ENCODE data around the gene ST3GAL4. TPM values are rescaled to one million over a fixed set of nuclear protein-coding genes. Genes with fewer than 3 reads are reported as not detected.

The ST3GAL4 gene
- total and polyA plus RNA-seq, 3 donors from 2014 or later = 102 to 221 (median 212) TPM

- intact Hi-C loops (cut with DNase I; ENCODE audit: low total_unique reads) = no loop called here
- Histone ChIP-seq H3K4me1 (peaks cover 72% of the 10 kb centered on the region), H3K4me3 (no peak overlapping the region), H3K27me3 (no peaks in the 10 kb centered on the region), H3K9me3 (no peaks in the 10 kb centered on the region), H3K27ac (peak overlapping the region; percentile 47 to 95), H3K36me3 (ENCODE audit: low read depth, missing control alignments) (no peaks in the 10 kb centered on the region)
- DNase-seq = no peak
- TF ChIP-seq POLR2A (IDR thresholded peaks at IDR 0.05) (no peak), CTCF (IDR thresholded peaks at IDR 0.05) (no peak)
- 45 to 51% methylated on average over 5 of the region's 5 CpGs for WGBS, 2 donors
Measured at GRCh38 chr11:126414615-126415014, 59.1 kb downstream of the ST3GAL4 start.

GRCh38 chr11:126415128-126415527, 59.6 kb downstream of the ST3GAL4 start:
- peak overlapping the region; percentile 47 to 95 for H3K27ac ChIP-seq
- peaks cover 75% of the 10 kb centered on the region for H3K4me1 ChIP-seq
- peak; percentile 88 for DNase-seq
- no peaks in the 10 kb centered on the region for H3K27me3 ChIP-seq
- intact Hi-C loops (cut with DNase I; ENCODE audit: low total_unique reads) = no loop called here
- TF ChIP-seq CTCF (IDR thresholded peaks at IDR 0.05) = no peak
- TF ChIP-seq POLR2A (IDR thresholded peaks at IDR 0.05) = no peak
- no peaks in the 10 kb centered on the region for H3K36me3 ChIP-seq (ENCODE audit: low read depth, missing control alignments)
- no peak overlapping the region for H3K4me3 ChIP-seq
- 18 to 32% methylated on average over 7 of the region's 7 CpGs for WGBS, 2 donors
- H3K9me3 ChIP-seq = no peaks in the 10 kb centered on the region

- 33 to 41% methylated on average over 11 to 19 of the region's 19 CpGs for WGBS, 2 donors
- peak; percentile 87 for DNase-seq
- TF ChIP-seq POLR2A (IDR thresholded peaks at IDR 0.05) (no peak), CTCF (IDR thresholded peaks at IDR 0.05) (no peak)
- H3K36me3 ChIP-seq (ENCODE audit: low read depth, missing control alignments) = no peaks in the 10 kb centered on the region
- no peaks in the 10 kb centered on the region for H3K27me3 ChIP-seq
- peak overlapping the region in 1 of 2 donors; percentile 54 for H3K4me3 ChIP-seq
- H3K9me3 ChIP-seq = no peaks in the 10 kb centered on the region
- intact Hi-C loops (cut with DNase I; ENCODE audit: low total_unique reads) = no loop called here
- peak overlapping the region; percentile 69 to 95 for H3K27ac ChIP-seq
- peaks cover 75% of the 10 kb centered on the region for H3K4me1 ChIP-seq
Measured at GRCh38 chr11:126415669-126416420, 60.4 kb downstream of the ST3GAL4 start.

GRCh38 chr11:126416542-126417090, 61.1 kb downstream of the ST3GAL4 start:
- H3K27me3 ChIP-seq = no peaks in the 10 kb centered on the region
- intact Hi-C loops (cut with DNase I; ENCODE audit: low total_unique reads) = no loop called here
- H3K4me1 ChIP-seq = peaks cover 75% of the 10 kb centered on the region
- H3K4me3 ChIP-seq = peak overlapping the region; percentile 53 to 54
- 2 to 3% methylated on average over 14 to 52 of the region's 52 CpGs for WGBS, 2 donors
- no peak for TF ChIP-seq CTCF (IDR thresholded peaks at IDR 0.05)
- no peaks in the 10 kb centered on the region for H3K9me3 ChIP-seq
- peak overlapping the region; percentile 69 to 95 for H3K27ac ChIP-seq
- H3K36me3 ChIP-seq (ENCODE audit: low read depth, missing control alignments) = no peaks in the 10 kb centered on the region
- DNase-seq = peak; percentile 94

Measured in testis (tissue), 3 donors.